HUDEP-2 (cell line): Measurements from ENCODE around the gene SGMS1.
"Not testable (repeated sequence)": the region's sequence is repeated elsewhere in the genome, so short reads cannot be mapped to it uniquely, and the experiment has no call there.

ENCODE experiments used
- DNase-seq, 76 experiments: peaks; one replicate each; lab custom pipeline; 2025; ENCODE audit not compliant: unreplicated experiment in 76 of 76; lab: John Stamatoyannopoulos, UW

The SGMS1 gene

DNA sequence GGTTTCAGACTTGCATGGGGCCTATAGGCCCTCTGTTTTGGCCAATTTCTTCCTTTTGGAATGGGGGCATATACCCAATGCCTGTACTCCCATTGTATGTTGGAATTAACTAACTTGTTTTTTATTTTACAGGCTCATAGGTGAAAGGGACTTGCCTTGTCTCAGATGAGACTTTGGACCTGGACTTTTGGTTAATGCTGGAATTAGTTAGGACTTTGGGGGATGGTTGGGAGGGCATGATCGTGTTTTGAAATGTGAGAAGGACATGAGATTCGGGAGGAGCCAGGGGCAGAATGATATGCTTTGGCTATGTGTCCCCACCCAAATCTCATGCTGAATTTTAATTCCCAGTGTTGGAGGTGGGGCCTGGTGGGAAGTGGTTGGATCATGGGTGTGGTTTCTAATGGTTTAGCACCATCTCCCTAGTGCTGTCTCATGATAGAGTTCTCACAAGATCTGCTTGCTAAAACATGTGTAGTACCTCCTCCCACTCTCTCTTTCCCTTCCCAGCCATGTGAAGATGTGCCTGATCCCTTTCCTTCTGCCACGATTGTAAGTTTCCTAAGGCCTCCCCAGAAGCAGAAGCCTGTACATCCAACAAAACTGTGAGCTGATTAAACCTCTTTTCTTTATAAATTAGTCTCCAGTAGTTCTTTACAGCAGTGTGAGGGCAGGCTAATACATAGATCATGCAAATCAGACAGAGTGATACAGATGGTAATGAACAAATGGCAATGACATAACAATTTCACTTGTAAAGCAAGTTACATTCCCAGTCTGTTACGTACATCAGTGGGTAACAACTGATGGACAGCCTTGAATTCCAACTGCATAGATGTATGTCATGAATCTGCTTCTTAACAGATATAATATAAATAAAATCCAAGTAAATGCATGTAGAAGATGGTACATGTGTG is 146.2 kb downstream of the SGMS1 start:
- no peak for DNase-seq

DNA sequence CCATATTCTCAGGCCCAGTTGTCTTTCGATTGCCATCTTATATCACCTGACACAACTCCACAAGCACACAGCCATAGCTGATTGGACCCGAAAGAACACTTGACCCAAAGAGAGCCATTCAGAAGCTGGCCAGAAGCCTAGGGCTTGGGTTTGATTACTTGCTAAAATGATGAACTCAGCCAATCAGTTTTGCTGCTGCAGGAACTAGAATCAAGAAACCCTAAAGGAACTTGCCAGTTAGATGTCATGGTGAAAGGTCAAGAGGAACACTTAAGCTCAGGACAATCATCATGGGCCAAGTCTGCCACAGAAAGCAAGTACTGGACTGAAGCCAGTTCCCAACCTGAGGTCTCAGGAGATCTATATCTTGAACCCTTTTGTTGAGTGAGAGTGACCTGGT is 150.0 kb downstream of the SGMS1 start:
- peak in 1 of 76 experiments; percentile 4 for DNase-seq

DNA sequence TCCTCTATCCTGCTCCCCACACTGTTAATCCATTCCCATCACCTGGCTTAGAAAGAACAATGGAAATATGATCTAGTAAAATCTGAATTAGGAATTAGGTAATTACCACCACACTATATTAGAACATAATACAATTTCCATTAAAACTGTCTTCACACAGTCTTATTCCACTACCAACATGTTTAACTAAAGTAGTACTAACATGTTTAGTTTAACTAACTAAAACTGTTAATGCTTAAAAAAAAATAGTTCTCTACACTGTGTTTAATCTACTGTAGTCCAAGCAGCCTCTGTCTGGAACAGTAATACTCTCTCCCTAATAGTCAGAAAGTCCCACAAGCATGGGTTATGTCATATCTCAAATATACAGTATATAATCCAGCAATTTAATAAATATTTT is 150.8 kb downstream of the SGMS1 start:
- DNase-seq: no peak

DNA sequence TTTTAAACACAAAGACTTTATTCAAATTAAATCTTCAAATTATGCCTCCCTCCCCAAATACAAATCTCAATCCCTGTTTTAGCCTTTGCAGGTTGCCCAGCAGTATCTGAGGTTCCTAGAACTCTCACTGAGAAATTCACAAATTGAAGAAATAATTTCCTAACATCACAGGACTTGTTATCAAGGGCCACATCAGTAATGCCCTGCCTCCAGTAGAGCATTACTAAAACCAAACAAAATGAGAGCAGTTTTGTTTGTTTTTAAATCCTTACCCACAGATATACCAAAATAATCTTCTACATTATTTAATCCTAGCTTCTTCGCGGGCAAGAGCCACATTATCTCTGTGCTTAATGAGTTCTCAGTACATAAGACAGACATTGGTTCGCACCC is 152.2 kb downstream of the SGMS1 start:
- DNase-seq: no peak

DNA sequence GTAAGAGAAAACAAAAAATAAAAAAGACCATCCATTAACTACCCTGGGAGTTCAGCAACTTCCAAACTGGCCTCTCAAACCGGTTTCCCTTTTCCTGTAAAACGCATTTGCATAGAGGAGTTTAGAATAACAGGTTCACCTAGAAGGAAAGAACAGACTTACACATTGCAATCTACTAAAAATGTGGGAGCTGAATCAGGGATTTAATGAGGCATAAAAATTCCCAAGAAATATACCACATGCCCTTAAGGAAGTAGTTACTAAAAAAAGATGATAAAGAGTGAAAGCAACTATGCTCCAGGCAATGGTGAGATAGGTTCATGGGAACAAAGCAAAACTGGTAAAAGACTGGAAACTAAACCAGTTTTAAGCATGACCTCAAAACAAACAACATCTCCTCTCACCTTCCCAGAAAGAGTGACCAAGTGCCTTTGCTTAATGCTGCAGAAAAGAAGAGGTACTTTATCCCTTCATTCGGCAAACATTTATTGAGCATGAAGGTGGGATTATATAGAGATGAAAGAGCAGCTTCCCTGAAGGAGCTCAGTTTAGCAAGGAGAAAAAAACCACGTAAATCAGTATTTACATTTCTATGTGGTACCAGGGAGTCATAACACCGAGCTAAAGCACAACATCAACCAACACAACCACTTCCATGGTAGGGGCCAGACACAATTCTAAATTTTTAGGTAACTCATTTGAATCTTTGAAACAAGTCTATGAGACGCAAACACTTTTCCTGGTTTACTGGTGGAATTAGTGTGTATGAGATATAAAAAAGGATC is 152.8 kb downstream of the SGMS1 start:
- no peak for DNase-seq

DNA sequence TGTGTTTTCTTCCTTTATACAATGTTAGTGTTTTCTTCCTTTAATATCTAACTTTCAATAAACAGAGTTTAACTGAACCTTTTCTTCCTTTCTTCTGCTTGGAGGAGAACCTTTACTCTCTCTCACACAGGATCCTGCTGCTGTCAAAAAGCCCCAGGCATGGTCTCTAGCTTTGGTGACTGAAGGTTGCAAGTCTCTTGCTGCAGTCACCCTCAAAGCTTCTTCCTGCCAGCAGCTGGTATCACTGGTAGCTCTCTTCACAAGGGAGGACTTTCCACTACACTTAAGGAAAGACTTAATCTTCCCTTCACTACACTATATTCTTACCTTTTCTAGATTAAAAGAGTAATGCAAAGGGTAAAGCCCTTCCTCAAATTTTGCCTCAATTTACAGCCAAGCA is 153.4 kb downstream of the SGMS1 start:
- no peak for DNase-seq

DNA sequence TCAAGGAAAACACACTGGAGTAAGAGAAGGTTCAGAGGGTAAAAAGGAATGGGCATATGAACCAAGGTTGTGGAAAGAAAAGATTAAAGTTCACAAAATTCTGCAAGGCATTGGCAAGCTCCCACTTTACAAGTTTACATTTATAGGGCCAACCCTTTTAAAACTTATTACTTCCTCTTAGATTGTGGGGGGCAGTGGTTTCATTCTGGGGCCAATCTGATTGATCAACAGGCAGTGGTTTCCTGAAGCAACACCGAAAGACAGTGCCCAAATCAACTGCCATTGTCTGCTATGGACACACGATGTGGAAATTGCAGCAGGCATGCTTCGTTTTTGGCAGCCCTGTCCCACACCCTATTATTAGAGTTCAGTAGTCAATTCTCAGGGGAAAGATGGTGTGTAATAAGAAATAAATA is 154.0 kb downstream of the SGMS1 start:
- no peak for DNase-seq

DNA sequence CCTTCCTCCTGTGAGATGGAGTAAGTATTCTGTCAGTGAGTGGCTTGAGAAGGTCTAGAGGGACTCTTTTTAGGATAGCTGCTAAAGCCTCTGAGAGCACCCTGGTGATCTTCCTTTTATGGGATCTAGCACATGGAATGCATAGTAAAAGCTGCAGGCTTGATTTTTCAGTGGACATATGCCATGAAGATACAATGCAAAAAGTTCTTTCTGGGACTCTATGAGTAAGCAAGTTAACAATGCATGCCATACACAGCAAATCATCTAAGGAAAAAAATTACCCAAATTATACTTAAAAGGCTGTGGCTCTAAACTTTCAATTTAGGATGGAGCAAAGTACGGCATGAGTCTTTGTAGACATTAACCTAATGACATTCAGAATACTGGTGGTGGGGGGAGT is 154.5 kb downstream of the SGMS1 start:
- DNase-seq: no peak

DNA sequence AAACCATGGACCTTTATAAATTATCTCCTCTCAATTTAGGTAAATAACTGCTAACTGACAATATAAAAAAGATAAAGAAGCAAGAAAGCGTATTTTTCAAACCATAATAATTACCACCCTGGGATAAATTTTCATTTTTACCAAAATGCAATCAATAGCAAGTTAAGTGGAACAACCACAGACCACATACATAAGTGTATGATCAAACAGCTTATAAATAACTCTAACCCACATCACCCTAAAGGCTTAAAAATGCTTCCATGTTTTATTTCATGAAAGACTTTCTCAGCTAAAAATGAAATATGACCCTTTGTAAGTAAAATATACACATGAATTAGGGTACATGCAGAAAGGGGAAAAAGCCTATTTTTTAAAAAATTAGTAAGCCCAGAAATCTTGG is 156.5 kb downstream of the SGMS1 start:
- no peak for DNase-seq

DNA sequence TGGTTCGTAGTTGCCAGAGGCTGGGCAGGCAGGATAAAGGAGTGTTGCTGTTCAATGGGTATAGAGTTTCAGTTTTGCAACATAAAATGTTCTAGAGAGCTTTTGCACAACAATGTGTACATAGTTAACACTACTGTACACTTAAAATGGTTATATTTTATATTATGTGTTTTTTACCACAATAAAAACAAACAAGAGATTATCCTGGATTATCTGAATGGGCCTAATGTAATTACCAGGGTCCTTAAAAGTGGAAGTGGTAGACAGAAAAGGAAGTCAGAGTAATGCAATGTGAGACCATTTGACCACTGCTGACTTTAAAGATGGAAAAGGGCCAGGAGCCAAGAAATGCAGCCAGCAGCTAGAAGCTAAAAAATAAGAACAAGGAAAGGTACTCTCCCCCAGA is 159.7 kb downstream of the SGMS1 start:
- no peak for DNase-seq

DNA sequence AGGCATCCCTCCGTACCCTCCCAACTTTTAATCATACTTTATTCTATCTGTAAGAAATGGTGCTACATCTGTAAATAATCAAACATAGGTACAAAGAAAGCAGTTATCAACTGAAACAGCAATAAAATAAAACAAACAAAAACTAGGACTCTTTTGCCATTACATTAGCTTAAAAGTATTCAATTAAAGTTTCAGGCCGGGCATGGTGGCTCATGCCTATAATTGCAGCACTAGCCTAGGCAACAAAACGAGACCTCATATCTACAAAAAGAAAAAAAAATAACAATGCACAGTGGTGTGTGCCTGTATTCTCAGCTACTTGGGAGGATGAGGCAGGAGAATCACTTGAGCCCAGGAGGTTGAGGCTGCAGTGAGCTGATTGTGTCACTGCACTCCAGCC is 161.9 kb downstream of the SGMS1 start:
- DNase-seq: no peak

DNA sequence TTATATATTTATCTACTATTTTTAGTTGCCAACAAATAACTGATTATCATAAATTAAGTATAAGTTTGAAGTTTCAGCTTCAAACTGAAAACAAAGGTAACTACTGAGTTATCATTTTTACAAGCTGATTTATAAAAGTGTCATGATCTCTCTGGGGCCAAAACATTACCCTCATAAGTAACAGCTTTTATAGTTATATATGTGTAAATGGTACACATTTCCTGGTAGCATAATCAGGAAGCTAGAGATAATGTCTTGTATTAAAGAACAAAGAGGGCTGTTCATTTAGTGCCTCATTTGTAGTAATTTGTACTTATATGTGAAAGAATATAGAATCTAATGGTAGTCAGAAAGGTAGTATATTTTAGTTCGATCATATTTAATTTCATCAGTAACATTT is 162.6 kb downstream of the SGMS1 start:
- DNase-seq: no peak

DNA sequence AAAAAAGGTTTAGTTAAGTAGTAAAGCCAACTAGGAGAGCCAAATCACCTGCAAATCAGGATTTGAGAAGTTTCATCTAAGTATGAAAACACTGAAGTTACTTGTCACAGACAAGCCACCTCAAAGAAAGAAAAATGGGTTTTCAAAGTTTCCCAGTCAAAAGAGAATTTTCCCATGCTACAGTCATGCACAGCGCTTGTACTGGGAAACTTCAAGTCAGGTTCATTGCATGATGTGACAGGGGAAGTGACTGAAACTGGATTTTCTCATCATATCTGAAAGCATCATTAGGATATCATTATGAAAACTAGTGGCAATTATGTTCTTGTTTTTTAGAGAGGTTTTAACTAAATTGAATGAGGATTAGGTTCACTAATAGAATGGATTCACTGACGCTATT is 167.0 kb downstream of the SGMS1 start:
- DNase-seq: no peak

DNA sequence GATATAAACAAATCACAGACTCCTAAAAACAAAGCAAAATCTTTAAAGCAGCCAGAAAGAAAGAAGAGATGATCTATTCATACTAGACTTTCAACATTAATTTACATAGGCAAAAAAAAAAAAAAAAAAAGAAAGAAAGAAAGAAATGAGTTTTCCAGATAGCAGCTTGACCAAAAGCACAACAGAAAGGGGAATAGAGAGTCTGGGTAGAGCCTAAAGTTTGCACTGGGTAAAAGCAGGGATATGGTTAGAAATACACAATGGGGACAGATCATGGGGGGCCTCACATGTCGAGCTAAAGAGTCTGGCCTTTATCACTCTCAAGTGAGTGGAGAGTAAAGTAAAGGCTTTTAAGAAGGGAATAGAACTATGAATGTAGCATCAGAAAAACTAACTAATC is 169.8 kb downstream of the SGMS1 start:
- no peak for DNase-seq

DNA sequence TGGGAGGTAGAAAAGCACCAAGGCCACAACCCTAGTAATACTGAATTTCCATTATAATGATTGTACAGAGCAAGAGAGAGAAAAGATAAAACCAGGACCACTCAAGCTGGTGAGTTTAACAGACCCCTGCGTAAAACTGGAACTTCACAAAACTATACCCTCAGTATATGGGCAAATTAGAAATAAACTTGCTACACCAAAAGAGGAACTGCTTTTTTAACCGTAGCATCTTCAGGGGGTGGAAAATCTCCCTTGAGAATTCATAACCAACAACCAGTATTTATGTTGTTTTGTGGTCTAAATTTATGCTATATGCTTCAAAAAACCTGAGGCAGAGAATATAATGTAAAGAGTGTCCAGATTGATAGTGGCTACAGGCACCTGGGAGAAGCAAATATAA is 171.2 kb downstream of the SGMS1 start:
- DNase-seq: no peak

DNA sequence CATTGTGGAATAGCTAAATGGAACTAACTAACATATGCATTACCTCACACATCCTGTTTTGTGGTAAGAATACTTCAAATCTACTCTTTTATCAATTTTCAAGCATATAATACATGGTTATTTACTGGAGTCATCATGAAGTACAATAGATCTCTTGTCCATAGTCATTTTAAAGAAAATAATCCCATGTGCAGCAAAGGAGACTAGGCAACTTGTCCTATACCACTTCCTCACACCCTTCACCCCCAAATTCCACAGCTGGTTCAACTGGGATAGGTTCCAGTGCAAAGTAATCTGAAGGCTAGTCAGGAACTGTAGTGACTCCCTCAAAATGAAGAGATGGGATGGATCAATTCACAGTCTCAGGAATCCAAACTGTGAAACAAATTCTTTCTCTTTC is 176.1 kb downstream of the SGMS1 start:
- DNase-seq: no peak

DNA sequence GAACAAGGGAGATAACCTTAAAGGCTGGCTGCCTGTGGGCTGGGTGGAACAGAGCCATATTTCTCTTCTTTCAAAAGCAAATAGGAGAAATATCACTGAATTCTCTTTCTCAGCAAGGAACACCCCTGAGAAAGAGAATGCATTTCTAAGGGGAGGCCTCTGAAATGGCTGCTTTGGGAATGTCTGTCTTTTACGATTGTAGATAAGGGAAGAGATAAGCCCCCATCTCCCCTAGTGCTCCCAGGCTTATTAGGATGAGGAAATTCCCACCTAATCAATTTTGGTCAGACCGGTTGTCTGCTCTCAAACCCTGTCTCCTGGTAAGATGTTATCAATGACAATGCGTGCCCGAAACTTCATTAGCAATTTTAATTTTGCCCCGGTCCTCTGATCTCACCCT is 178.0 kb downstream of the SGMS1 start:
- DNase-seq: not testable (repeated sequence)

DNA sequence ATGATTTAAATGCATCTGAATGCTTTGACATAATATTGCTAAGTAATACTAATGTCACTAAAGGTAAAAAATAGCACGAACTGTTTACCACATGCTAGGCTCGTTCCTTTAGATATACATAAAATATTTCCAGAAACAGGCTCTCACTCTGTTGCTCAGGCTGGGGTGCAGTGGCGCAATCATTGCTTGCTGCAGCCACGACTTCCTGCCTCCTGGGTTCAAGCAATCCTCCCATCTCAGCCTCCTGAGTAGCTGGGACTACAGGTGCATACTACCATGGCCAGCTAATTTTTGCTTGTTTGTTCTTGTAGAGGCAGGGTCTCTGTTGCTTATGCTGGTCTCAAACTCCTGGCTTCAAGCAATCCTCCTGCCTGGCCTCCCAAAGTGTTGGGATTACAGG is 183.3 kb downstream of the SGMS1 start:
- DNase-seq: no peak

DNA sequence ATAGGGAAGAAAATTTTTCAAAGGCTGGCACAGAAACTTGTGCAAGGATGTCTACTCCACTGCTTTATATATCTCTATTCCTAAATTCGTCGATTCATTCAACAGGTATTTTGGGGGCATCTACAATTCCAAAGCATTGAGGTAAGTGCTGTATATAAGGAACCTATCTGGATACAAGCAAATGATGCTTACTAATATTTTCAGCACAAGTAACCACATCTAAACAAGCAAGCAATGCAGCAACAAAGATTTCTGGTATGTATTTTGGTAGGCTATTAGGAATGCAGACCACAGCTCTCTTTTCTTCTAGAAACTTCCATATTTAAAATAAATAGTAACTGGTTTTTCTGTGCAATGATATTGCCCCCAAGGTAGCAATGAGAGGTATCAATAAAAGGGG is 183.9 kb downstream of the SGMS1 start:
- DNase-seq: no peak

DNA sequence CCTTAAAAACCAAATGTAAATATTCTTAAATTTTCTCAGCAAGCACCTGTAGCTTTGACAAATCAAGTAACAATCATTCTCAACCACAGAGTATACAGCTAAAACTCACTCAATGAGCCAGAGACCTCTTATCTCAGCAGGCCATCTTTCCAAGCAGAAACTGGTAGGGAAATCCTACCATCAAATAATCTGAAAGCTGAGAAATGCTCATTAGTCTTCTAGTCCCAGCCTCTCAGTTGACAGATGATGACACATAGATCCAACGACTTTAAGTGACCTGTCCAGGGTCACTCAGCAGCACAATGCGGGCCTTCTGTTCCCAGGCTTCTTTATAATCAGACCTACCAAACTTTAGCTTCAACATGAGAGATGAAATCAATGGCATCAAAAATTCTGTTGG is 184.6 kb downstream of the SGMS1 start:
- DNase-seq: no peak

DNA sequence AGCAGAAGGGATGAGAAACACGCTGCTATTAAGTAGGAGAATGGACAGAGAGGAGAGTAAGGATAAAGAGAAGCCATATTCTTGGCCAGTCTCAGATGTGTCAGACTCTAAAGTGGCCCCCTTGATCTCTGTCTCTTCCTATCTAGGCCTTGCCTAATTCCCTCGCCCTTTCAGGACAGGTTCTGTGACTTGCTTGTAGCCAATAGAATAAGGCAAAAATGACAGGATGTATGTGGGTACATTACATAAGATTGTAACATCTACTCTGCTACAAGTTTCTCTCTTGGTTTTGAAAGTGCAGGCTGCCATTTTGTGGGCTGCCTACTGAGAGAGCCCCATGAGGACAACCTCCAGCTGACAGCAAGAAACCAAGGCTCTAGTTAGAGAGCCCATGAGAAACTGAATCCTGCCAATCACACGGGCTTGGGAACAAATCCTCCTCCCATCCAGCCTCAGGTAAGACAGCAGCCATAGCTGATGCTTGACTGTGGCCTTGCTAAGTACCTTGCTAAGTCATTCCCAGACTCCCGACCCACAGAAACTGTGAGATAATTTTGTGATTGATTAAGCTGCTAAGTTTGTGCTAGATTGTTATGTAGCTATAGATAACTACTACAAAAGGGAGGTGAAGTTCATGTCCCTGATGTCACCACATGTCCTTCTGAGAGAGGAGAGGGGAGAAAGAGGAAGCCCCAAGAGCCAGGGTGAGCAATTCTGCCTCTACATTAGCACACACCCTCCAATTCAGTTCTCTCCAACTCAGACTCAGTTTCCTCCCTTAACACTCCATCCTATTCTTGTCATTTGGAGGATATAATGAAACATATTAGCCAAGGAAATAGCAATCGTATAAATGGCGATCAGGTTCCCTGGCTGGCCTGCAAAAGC is 185.5 kb downstream of the SGMS1 start:
- no peak for DNase-seq
